SK-N-SH (cell line): ENCODE results near the gene LPAR1. TPM values are rescaled to one million over a fixed set of nuclear protein-coding genes. Genes with fewer than 3 reads are reported as not detected.
A peak's percentile ranks its signal among the peaks of the same experiment; 100 is the strongest.

ENCODE experiments used
- CTCF ChIA-PET: fragments of 300-600, 350-600 bp; formaldehyde crosslinking; extraction: SDS; loops from one replicate; lab custom pipeline; 2021; lab: Yijun Ruan, JAX
- POLR2A ChIA-PET: fragments of 350-600 bp; sonication (Branson Sonifier 250); formaldehyde crosslinking; extraction: SDS; loops from one replicate; lab custom pipeline; 2020; ENCODE audit warnings: antibody characterized with exemption, inconsistent platforms; lab: Yijun Ruan, JAX
- DNase-seq: peaks from one replicate; pipeline ENCODE4 v3.0.0; 2012
- H2AFZ ChIP-seq: fragments of 200-600 bp; sonication (generic); 2 replicates; pipeline ENCODE4 v1.8.1; 2016; ENCODE audit warnings: antibody characterized with exemption, mild to moderate bottlenecking, low read depth
- H3F3A ChIP-seq: fragments of 200-600 bp; sonication (generic); replicated peaks from 2 replicates; pipeline ENCODE3; 2016; ENCODE audit warnings: antibody characterized with exemption, mild to moderate bottlenecking; ENCODE audit not compliant: insufficient read depth
- H3K27ac ChIP-seq, 2 experiments: fragments of 200-500 bp in 1 of 2; fragments of 200-600 bp in 1 of 2; sonication (Bioruptor generic) in 1 of 2; sonication (generic), shearing (Covaris generic) in 1 of 2; 2 replicates each; pipeline versions ENCODE4 v1.5.1 to v1.6.1; 2014 to 2016; ENCODE audit warnings: low read depth in 2 of 2, inconsistent platforms in 1 of 2, low read length in 1 of 2, mild to moderate bottlenecking in 1 of 2, mixed read lengths in 1 of 2
- H3K27me3 ChIP-seq: fragments of 200-600 bp; sonication (generic), shearing (Covaris generic); 2 replicates; pipeline ENCODE4 v1.6.1; 2016; ENCODE audit warnings: mixed run types; ENCODE audit not compliant: insufficient read depth
- H3K36me3 ChIP-seq, 2 experiments: fragments of 200-500 bp in 1 of 2; fragments of 200-600 bp in 1 of 2; sonication (Bioruptor generic) in 1 of 2; sonication (generic) in 1 of 2; replicated peaks in 1 of 2; 2 replicates each; pipeline versions ENCODE3 to v1.5.1; 2014 to 2016; ENCODE audit warnings: low read length in 1 of 2, mild to moderate bottlenecking in 1 of 2; ENCODE audit not compliant: insufficient read depth in 2 of 2, control insufficient read depth in 1 of 2
- H3K4me1 ChIP-seq, 2 experiments: fragments of 200-500 bp in 1 of 2; fragments of 200-600 bp in 1 of 2; sonication (Bioruptor generic) in 1 of 2; sonication (generic), shearing (Covaris generic) in 1 of 2; 2 replicates each; pipeline versions ENCODE4 v1.5.1 to v1.6.1; 2014 to 2016; ENCODE audit warnings: low read depth in 1 of 2, low read length in 1 of 2, mixed run types in 1 of 2; ENCODE audit not compliant: insufficient read depth in 2 of 2, control insufficient read depth in 1 of 2
- H3K4me2 ChIP-seq: fragments of 200-600 bp; sonication (generic), shearing (Covaris generic); 2 replicates; pipeline ENCODE4 v1.6.1; 2017; ENCODE audit warnings: mixed run types
- H3K4me3 ChIP-seq, 2 experiments: fragments of 200-500 bp in 1 of 2; fragments of 200-600 bp in 1 of 2; sonication (Bioruptor generic) in 1 of 2; sonication (generic), shearing (Covaris generic) in 1 of 2; 2 replicates each; pipeline versions ENCODE4 v1.5.1 to v1.8.1; 2014 to 2016; ENCODE audit warnings: low read depth in 2 of 2, inconsistent platforms in 1 of 2, low read length in 1 of 2, mild to moderate bottlenecking in 1 of 2, mixed read lengths in 1 of 2, moderate library complexity in 1 of 2
- H3K79me2 ChIP-seq: fragments of 200-600 bp; sonication (generic); 2 replicates; pipeline ENCODE4 v1.8.1; 2017; ENCODE audit warnings: mild to moderate bottlenecking; ENCODE audit not compliant: insufficient read depth
- H3K9ac ChIP-seq: fragments of 200-600 bp; sonication (generic); 2 replicates; pipeline ENCODE4 v1.6.1; 2017; ENCODE audit warnings: mixed run types
- H3K9me2 ChIP-seq: fragments of 200-600 bp; sonication (generic); 2 replicates; pipeline ENCODE4 v1.6.1; 2017; ENCODE audit warnings: mixed run types
- H3K9me3 ChIP-seq: fragments of 200-600 bp; sonication (generic); 2 replicates; pipeline ENCODE4 v1.6.1; 2017; ENCODE audit warnings: mixed run types, mild to moderate bottlenecking, moderate library complexity
- H4K20me1 ChIP-seq: fragments of 200-600 bp; sonication (generic); 2 replicates; pipeline ENCODE4 v1.6.1; 2017; ENCODE audit warnings: mild to moderate bottlenecking, mixed run types; ENCODE audit not compliant: insufficient read depth
- FOSL2 ChIP-seq: IDR thresholded peaks from 2 replicates; pipeline ENCODE4 v1.4.0; 2012; ENCODE audit warnings: low read depth, mild to moderate bottlenecking, moderate library complexity, borderline replicate concordance
- FOXJ3 ChIP-seq: sonication (generic); formaldehyde crosslinking; IDR thresholded peaks from 2 replicates; pipeline ENCODE4 v1.5.1; 2020; ENCODE audit warnings: mild to moderate bottlenecking, missing genetic modification reagents
- FOXM1 ChIP-seq: IDR thresholded peaks from 2 replicates; pipeline ENCODE4 v1.4.0; 2012; ENCODE audit warnings: low read depth, mild to moderate bottlenecking
- GABPA ChIP-seq: IDR thresholded peaks from 2 replicates; pipeline ENCODE4 v1.4.0; 2012; ENCODE audit warnings: low read depth, mild to moderate bottlenecking
- GATA2 ChIP-seq: sonication (generic); formaldehyde crosslinking; IDR thresholded peaks from 2 replicates; pipeline ENCODE4 v1.5.0; 2020; ENCODE audit warnings: mild to moderate bottlenecking, missing genetic modification reagents
- NFIC ChIP-seq: IDR thresholded peaks from 2 replicates; pipeline ENCODE4 v1.4.0; 2012; ENCODE audit warnings: borderline replicate concordance
- NRF1 ChIP-seq: IDR thresholded peaks from 2 replicates; pipeline ENCODE4 v1.6.1; 2012; ENCODE audit warnings: low read depth, mild to moderate bottlenecking, low read length
- PBX3 ChIP-seq: IDR thresholded peaks from 2 replicates; pipeline ENCODE4; 2012
- POLR2AphosphoS5 ChIP-seq: IDR thresholded peaks from 2 replicates; pipeline ENCODE4 v1.6.1; 2012; ENCODE audit warnings: low read depth, low read length
- RAD21 ChIP-seq: IDR thresholded peaks from 2 replicates; pipeline ENCODE4 v1.6.1; 2012; ENCODE audit warnings: mild to moderate bottlenecking, low read length
- RCOR1 ChIP-seq: fragments of 150-350 bp; IDR thresholded peaks from 2 replicates; pipeline ENCODE4 v1.6.1; 2017; ENCODE audit warnings: antibody characterized with exemption, low read length
- RFX5 ChIP-seq: IDR thresholded peaks from 2 replicates; pipeline ENCODE4 v1.6.1; 2012; ENCODE audit warnings: mild to moderate bottlenecking, improper control_type of control experiment, low read length
- RXRA ChIP-seq: IDR thresholded peaks from 2 replicates; pipeline ENCODE4 v1.4.0; 2012; ENCODE audit warnings: low read depth, mild to moderate bottlenecking, borderline replicate concordance
- TAF1 ChIP-seq: IDR thresholded peaks from 2 replicates; pipeline ENCODE4 v1.6.1; 2012; ENCODE audit warnings: low read depth, mild to moderate bottlenecking, low read length, moderate library complexity, borderline replicate concordance
- TEAD4 ChIP-seq: IDR thresholded peaks from 2 replicates; pipeline ENCODE4 v1.4.0; 2012; ENCODE audit warnings: mild to moderate bottlenecking, borderline replicate concordance; ENCODE audit not compliant: insufficient read depth
- YY1 ChIP-seq: IDR thresholded peaks from 2 replicates; pipeline ENCODE4 v1.4.0; 2012; ENCODE audit warnings: low read depth, mild to moderate bottlenecking
- WGBS: methylation state at CpG from one replicate; pipeline ENCODE4 v1.1.6; 2017; ENCODE audit warnings: low lambda C conversion rate; 5-methylcytosine and 5-hydroxymethylcytosine counted together
- polyA plus RNA-seq, 3 experiments: library from polyadenylated mRNA; depleted of rRNA; stranded (reverse); fragments of >200 nt; gene quantifications; 2 replicates each; pipeline ENCODE4 v1.2.3, GENCODE V29; 2012
- TF ChIP-seq, protein P1 (sequence below): IDR thresholded peaks from 2 replicates; pipeline ENCODE4 v1.4.0; 2012; ENCODE audit warnings: low read depth
- TF ChIP-seq, protein P2 (sequence below): IDR thresholded peaks from 2 replicates; pipeline ENCODE4 v1.4.0; 2012; ENCODE audit warnings: low read depth, borderline replicate concordance
- TF ChIP-seq, protein P3 (sequence below): fragments of 150-350 bp; IDR thresholded peaks from 2 replicates; pipeline ENCODE4 v1.6.1; 2016; ENCODE audit warnings: mild to moderate bottlenecking, low read depth, low read length

The LPAR1 gene
- polyA plus RNA-seq, 1 of the 3 experiments (the other 2 are of a cell fraction) = 9.4 TPM

DNA sequence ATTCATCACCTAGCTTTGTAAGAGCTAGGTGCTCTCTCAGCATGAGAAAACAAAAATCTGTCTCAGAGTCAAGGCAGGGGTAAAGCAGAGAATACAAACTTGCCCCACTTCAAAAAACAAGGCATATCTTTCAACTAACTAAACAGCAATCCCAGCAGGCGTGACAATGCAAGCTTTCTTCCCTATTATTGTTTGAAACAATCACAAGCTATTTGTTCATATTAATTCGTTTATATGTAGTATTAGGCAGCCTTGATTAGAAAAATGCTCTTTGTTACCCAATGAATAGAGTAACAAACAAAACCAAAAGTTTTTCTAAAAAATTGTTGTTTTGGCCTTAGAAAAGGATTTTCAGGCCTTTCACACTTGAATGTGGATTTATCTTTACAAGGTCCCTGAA lies 71.1 kb downstream of the LPAR1 start:
- H3K4me1 ChIP-seq = no peaks in the 10 kb centered on the region
- no peak overlapping the region for H3K27ac ChIP-seq
- no peak for DNase-seq
- no peak overlapping the region for H3K4me3 ChIP-seq
- H3K79me2 ChIP-seq = no peaks in the 10 kb centered on the region
- WGBS = 80% methylated on average over 2 of the region's 2 CpGs
- no peaks in the 10 kb centered on the region for H3K9me3 ChIP-seq
- H3K4me2 ChIP-seq = no peak overlapping the region
- no peaks in the 10 kb centered on the region for H3F3A ChIP-seq
- no peak for TF ChIP-seq GABPA
- no peak for TF ChIP-seq YY1
- TF ChIP-seq NRF1 = no peak
- TF ChIP-seq, protein P1, sequence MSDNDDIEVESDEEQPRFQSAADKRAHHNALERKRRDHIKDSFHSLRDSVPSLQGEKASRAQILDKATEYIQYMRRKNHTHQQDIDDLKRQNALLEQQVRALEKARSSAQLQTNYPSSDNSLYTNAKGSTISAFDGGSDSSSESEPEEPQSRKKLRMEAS = no peak
- TF ChIP-seq TAF1 = no peak
- TF ChIP-seq FOXM1 = no peak
- no peak for TF ChIP-seq FOXJ3 (CRISPR knock-in tag)
- TF ChIP-seq, protein P2, sequence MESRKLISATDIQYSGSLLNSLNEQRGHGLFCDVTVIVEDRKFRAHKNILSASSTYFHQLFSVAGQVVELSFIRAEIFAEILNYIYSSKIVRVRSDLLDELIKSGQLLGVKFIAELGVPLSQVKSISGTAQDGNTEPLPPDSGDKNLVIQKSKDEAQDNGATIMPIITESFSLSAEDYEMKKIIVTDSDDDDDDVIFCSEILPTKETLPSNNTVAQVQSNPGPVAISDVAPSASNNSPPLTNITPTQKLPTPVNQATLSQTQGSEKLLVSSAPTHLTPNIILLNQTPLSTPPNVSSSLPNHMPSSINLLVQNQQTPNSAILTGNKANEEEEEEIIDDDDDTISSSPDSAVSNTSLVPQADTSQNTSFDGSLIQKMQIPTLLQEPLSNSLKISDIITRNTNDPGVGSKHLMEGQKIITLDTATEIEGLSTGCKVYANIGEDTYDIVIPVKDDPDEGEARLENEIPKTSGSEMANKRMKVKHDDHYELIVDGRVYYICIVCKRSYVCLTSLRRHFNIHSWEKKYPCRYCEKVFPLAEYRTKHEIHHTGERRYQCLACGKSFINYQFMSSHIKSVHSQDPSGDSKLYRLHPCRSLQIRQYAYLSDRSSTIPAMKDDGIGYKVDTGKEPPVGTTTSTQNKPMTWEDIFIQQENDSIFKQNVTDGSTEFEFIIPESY = no peak
- TF ChIP-seq NFIC = no peak
- TF ChIP-seq POLR2AphosphoS5 = no peak
- no peak for TF ChIP-seq GATA2 (CRISPR knock-in tag)
- TF ChIP-seq FOSL2 = no peak
- TF ChIP-seq RAD21 = no peak
- TF ChIP-seq PBX3 = no peak
- TF ChIP-seq, all 33 proteins: peak for 0
- ChIA-PET POLR2A (no interaction called here), CTCF (interaction anchor here (0.6 kb wide), 1 partner anchor 12 kb away, joined by 3 read pairs; no protein-coding TSS in a partner anchor)
- no peaks in the 10 kb centered on the region for H4K20me1 ChIP-seq
- H3K27me3 ChIP-seq = no peaks in the 10 kb centered on the region
- H2AFZ ChIP-seq = no peak overlapping the region
- no peaks in the 10 kb centered on the region for H3K36me3 ChIP-seq
- H3K9me2 ChIP-seq = no peaks in the 10 kb centered on the region
- H3K9ac ChIP-seq = no peak overlapping the region

- H3K27ac ChIP-seq = peak overlapping the region in 1 of 2 experiments; percentile 3; a peak in 1 of 4 replicates
- H3K4me3 ChIP-seq = no peak overlapping the region
- no peaks in the 10 kb centered on the region for H3K36me3 ChIP-seq
- no peaks in the 10 kb centered on the region for H3F3A ChIP-seq
- H3K79me2 ChIP-seq = no peaks in the 10 kb centered on the region
- ChIA-PET POLR2A (no interaction called here), CTCF (no interaction called here)
- H3K9me2 ChIP-seq = no peaks in the 10 kb centered on the region
- 37% methylated on average over 2 of the region's 2 CpGs for WGBS
- no peak overlapping the region for H3K4me2 ChIP-seq
- no peak overlapping the region for H2AFZ ChIP-seq
- no peaks in the 10 kb centered on the region for H3K4me1 ChIP-seq
- no peaks in the 10 kb centered on the region for H4K20me1 ChIP-seq
- no peaks in the 10 kb centered on the region for H3K27me3 ChIP-seq
- TF ChIP-seq GATA2 (CRISPR knock-in tag) (no peak), RCOR1 (no peak), PBX3 (no peak), TEAD4 (no peak), RFX5 (no peak), GABPA (no peak), RXRA (no peak)
- TF ChIP-seq, protein P1 = no peak
- TF ChIP-seq, protein P2 = no peak
- TF ChIP-seq, protein P3, sequence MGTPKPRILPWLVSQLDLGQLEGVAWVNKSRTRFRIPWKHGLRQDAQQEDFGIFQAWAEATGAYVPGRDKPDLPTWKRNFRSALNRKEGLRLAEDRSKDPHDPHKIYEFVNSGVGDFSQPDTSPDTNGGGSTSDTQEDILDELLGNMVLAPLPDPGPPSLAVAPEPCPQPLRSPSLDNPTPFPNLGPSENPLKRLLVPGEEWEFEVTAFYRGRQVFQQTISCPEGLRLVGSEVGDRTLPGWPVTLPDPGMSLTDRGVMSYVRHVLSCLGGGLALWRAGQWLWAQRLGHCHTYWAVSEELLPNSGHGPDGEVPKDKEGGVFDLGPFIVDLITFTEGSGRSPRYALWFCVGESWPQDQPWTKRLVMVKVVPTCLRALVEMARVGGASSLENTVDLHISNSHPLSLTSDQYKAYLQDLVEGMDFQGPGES = no peak
- TF ChIP-seq, all 33 proteins: peak for 0
- peaks cover 12% of the 10 kb centered on the region; the same call in 1 of the 2 replicates for H3K9me3 ChIP-seq
- no peak for DNase-seq
- H3K9ac ChIP-seq = no peak overlapping the region
Measured at GRCh38 chr9:110960288-110960687, 78.0 kb downstream of the LPAR1 start.
